NT2/D1 (cell line): ENCODE results near the gene PDCD4.

Source experiments
- YY1 ChIP-seq: IDR thresholded peaks from 2 replicates; pipeline ENCODE4 v1.6.1; 2011; ENCODE audit not compliant: insufficient read length, insufficient read depth
- ZNF274 ChIP-seq: IDR thresholded peaks from 2 replicates; pipeline ENCODE4 v1.6.1; 2011; ENCODE audit warnings: mild to moderate bottlenecking, low read depth, low read length

DNA sequence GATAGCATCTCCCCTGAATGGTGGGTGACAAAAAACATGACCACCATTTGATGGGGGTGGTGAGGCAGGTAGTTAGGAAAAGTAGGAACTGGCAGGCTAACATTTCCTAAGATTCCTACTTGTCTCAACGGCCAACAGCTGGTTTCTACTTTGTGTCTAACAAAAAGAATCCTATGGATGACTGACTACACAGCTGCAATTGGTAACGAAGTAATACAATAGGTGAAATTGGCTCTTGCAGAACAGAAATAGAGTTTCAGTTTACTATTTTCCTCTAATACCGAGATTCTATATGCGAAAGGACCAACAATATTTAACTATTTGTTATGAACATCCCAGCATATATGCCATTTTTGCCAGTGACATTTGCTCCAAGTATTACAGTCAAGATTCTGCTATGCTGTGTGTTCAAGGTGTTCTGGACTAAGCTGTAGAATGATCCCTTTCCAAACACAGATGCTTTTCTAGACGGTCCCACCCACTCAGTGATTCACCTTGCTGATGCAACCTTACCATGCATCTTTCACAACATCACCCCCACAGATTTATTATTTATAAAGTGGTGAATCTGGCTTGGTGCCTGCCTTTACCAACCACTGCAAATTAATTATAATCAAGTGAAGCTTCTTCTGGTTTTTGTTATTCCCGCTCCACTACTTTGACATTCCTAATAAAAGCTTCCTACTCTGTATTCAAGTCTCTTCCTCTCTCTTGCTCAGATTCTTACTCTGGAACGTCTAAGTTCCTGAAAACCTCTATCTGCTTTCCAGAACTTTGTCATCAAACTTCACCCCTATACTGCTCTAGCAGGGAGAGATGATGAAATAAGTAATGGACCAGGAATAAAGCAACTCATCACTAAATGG, 30.5 kb downstream of the PDCD4 start:
- no peak for TF ChIP-seq YY1
- TF ChIP-seq ZNF274, result no peak
